Neuron (in vitro differentiated cells): ENCODE data around the gene ADAMTS13.

Experiments used
- H2AFZ ChIP-seq: one replicate; pipeline ENCODE4 v1.6.1; 2013; ENCODE audit warnings: low read depth, mild to moderate bottlenecking, inconsistent platforms, low read length, moderate library complexity
- H3K27me3 ChIP-seq: one replicate; pipeline ENCODE4 v1.6.1; 2013; ENCODE audit warnings: low read length; ENCODE audit not compliant: insufficient read depth
- H3K36me3 ChIP-seq: one replicate; pipeline ENCODE4 v1.6.1; 2013; ENCODE audit warnings: low read length; ENCODE audit not compliant: insufficient read depth
- H3K4me1 ChIP-seq: one replicate; pipeline ENCODE4 v1.6.1; 2013; ENCODE audit warnings: low read length; ENCODE audit not compliant: insufficient read depth
- H3K4me3 ChIP-seq: 2 replicates; pipeline ENCODE4 v1.5.1; 2013; ENCODE audit warnings: mild to moderate bottlenecking, low read length, moderate library complexity
- H3K9me3 ChIP-seq: one replicate; pipeline ENCODE4 v1.6.1; 2013; ENCODE audit warnings: low read length

ADAMTS13 gene

GRCh38 chr9:133468777-133469421 is 46.7 kb downstream of the ADAMTS13 start:
- peaks cover 32% of the 10 kb centered on the region for H3K36me3 ChIP-seq

GRCh38 chr9:133470427-133470924 is 48.3 kb downstream of the ADAMTS13 start:
- H3K4me1 ChIP-seq = no peaks in the 10 kb centered on the region
- H3K36me3 ChIP-seq = peaks cover 28% of the 10 kb centered on the region
- H3K9me3 ChIP-seq = no peaks in the 10 kb centered on the region
- H2AFZ ChIP-seq = no peak overlapping the region
- no peak overlapping the region for H3K4me3 ChIP-seq
- no peaks in the 10 kb centered on the region for H3K27me3 ChIP-seq

More at GRCh38 chr9:133468777-133469421, 46.7 kb downstream of the ADAMTS13 start:
- H3K27me3 ChIP-seq = no peaks in the 10 kb centered on the region
- no peak overlapping the region for H2AFZ ChIP-seq
- H3K9me3 ChIP-seq = no peaks in the 10 kb centered on the region
- no peaks in the 10 kb centered on the region for H3K4me1 ChIP-seq
- H3K4me3 ChIP-seq = no peak overlapping the region

DNA sequence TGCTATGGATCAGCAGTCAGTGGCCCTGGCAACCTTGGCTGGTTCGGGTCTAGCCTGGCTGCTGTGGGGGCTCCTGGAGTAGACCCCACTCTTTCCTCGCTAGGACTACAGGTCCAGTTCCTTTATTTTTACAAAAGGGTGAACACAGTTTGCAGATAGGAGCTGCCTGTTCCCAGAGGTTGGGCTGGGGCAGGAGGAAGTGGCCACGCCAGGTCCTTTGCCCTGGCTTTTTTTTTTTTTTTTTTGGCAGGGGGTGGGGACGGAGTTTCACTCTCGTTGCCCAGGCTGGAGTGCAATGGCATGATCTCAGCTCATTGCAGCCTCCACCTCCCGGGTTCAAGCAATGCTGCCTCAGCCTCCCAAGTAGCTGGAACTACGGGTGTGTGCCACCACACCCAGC is 48.8 kb downstream of the ADAMTS13 start:
- H3K27me3 ChIP-seq = no peaks in the 10 kb centered on the region
- no peak overlapping the region for H3K4me3 ChIP-seq
- H3K9me3 ChIP-seq = no peaks in the 10 kb centered on the region
- no peaks in the 10 kb centered on the region for H3K4me1 ChIP-seq
- H2AFZ ChIP-seq = no peak overlapping the region
- H3K36me3 ChIP-seq = peaks cover 24% of the 10 kb centered on the region

DNA sequence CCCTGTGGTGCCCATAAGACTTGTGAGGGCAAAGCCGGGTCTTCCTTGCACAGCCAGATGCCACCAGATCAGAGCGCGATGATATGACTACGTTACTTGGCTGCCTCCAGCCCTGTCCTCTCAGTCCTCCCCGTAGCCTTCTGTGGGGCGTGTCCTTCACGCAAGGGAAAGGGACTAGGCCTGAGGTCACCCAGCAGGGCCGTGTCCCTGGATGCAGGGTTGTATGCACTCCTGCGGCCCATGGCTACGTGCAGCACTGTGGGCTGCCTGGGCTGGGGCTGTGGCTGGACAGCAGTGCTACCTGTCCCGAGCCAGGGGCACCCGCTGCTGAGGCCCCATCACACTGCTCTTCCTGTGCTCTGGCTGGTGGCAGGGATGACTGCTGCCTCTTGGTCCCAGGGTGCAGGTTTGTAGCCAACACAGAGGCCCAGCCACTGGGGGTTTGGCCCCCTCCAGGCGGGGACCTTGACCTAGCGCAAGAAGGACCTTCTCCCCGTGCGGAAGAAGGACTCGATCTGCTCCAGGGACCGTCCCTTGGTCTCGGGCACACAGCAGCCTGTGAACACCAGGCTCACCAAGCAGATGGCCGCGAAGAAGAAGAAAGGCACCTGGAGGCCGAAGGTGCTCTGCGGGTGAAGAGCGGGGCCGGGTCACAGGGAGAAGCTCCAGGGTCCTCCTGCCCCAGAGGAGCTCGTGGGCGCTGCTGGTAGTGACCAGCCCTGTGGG is 49.5 kb downstream of the ADAMTS13 start:
- Histone ChIP-seq H3K9me3 (no peaks in the 10 kb centered on the region), H3K36me3 (peaks cover 19% of the 10 kb centered on the region), H3K27me3 (no peaks in the 10 kb centered on the region), H3K4me1 (no peaks in the 10 kb centered on the region), H2AFZ (no peak overlapping the region), H3K4me3 (no peak overlapping the region)

- Histone ChIP-seq H3K4me3 (no peak overlapping the region), H3K9me3 (no peaks in the 10 kb centered on the region), H3K27me3 (no peaks in the 10 kb centered on the region), H2AFZ (no peak overlapping the region), H3K4me1 (no peaks in the 10 kb centered on the region), H3K36me3 (peaks cover 19% of the 10 kb centered on the region)
These were observed 50.1 kb downstream of the ADAMTS13 start for GRCh38 chr9:133472277-133472645.

- Histone ChIP-seq H2AFZ (no peak overlapping the region), H3K9me3 (no peaks in the 10 kb centered on the region), H3K36me3 (peaks cover 19% of the 10 kb centered on the region), H3K27me3 (no peaks in the 10 kb centered on the region), H3K4me3 (no peak overlapping the region), H3K4me1 (peaks cover 2% of the 10 kb centered on the region)
These were observed 50.7 kb downstream of the ADAMTS13 start for GRCh38 chr9:133472753-133473378.

DNA sequence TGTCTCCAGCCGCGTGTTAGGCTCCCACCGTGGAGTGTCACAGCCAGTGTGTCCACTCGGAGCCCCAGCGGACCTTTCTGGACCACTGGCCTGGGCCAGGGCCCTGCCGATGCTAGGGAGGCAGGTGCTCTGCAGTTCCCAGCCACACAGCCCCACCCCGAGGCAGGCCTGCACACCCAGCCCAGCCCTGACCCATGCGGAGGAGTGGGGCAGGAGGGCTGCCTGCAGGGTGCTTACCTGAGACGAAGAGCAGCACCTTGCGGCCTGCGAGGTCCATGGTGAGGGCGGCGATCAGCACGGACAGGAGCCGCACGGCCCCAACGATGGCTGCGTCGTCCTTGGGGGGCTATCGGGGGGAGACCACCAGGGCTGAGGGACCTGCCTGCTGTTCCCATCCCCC is 51.6 kb downstream of the ADAMTS13 start:
- Histone ChIP-seq H2AFZ (no peak overlapping the region), H3K9me3 (no peaks in the 10 kb centered on the region), H3K36me3 (peaks cover 13% of the 10 kb centered on the region), H3K4me3 (no peak overlapping the region), H3K27me3 (no peaks in the 10 kb centered on the region), H3K4me1 (peaks cover 9% of the 10 kb centered on the region)

DNA sequence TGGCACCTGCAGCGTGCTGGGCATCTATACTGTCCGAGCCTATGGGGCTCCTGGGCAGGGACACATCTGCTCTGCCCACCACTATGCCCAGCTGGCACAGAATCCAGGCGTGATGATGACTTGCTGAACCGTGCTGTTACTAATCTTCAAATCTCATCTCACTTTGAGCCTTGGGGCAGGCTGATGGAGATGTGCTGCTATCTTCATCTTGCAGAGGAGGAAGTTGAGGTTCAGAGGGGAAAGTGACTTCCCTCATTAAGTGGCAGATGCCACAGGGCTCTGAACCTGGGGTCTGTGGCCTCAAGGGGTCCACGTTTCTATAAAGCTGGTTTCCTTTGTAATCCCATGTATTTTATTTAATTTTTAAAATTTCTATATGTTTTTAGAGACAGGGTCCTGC is 52.0 kb downstream of the ADAMTS13 start:
- H3K9me3 ChIP-seq = no peaks in the 10 kb centered on the region
- no peak overlapping the region for H2AFZ ChIP-seq
- H3K4me3 ChIP-seq = no peak overlapping the region
- peaks cover 13% of the 10 kb centered on the region for H3K36me3 ChIP-seq
- H3K4me1 ChIP-seq = peaks cover 9% of the 10 kb centered on the region
- no peaks in the 10 kb centered on the region for H3K27me3 ChIP-seq

DNA sequence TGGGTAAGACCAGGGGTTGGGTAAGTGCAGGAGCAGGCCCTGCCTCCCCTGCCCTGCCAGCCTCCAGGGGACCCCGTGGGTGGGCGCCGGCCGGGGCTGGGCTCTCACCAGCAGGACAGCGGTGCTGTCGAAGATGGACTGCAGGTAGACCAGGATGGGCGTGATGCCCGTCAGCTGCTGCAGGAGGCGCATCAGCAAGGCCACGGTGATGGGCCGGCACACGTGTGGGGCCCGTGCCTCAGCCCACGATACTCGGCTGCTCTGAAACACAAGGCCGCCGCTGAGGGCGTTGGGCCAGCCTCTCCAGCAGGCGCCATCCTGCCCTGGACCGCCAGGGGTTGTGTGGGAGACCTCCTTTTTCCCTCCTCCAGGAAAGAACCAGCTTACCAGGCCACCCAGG is 52.7 kb downstream of the ADAMTS13 start:
- Histone ChIP-seq H3K27me3 (no peaks in the 10 kb centered on the region), H3K4me3 (no peak overlapping the region), H3K4me1 (peaks cover 14% of the 10 kb centered on the region), H3K36me3 (peaks cover 13% of the 10 kb centered on the region), H2AFZ (no peak overlapping the region), H3K9me3 (no peaks in the 10 kb centered on the region)

GRCh38 chr9:133475292-133476012 is 53.3 kb downstream of the ADAMTS13 start:
- Histone ChIP-seq H3K4me3 (no peak overlapping the region), H2AFZ (no peak overlapping the region), H3K36me3 (peaks cover 13% of the 10 kb centered on the region), H3K9me3 (no peaks in the 10 kb centered on the region), H3K27me3 (no peaks in the 10 kb centered on the region), H3K4me1 (peaks cover 14% of the 10 kb centered on the region)

- H3K4me1 ChIP-seq = peaks cover 14% of the 10 kb centered on the region
- H3K9me3 ChIP-seq = no peaks in the 10 kb centered on the region
- no peak overlapping the region for H3K4me3 ChIP-seq
- peaks cover 13% of the 10 kb centered on the region for H3K36me3 ChIP-seq
- no peak overlapping the region for H2AFZ ChIP-seq
- no peaks in the 10 kb centered on the region for H3K27me3 ChIP-seq
These were observed 54.1 kb downstream of the ADAMTS13 start for GRCh38 chr9:133476036-133476931.

GRCh38 chr9:133476941-133477340 is 54.8 kb downstream of the ADAMTS13 start:
- Histone ChIP-seq H3K4me1 (peaks cover 14% of the 10 kb centered on the region), H3K4me3 (no peak overlapping the region), H3K27me3 (no peaks in the 10 kb centered on the region), H3K36me3 (peaks cover 9% of the 10 kb centered on the region), H2AFZ (no peak overlapping the region), H3K9me3 (no peaks in the 10 kb centered on the region)
